HepG2 (cell line): ENCODE results near the gene ADM5. TPM values are rescaled to one million over a fixed set of nuclear protein-coding genes. Genes with fewer than 3 reads are reported as not detected.

Experiments used
- BCL6 ChIP-seq: IDR thresholded peaks from 2 replicates; pipeline ENCODE4 v1.6.1; 2016; ENCODE audit warnings: missing genetic modification reagents, missing compliant biosample characterization
- BHLHE40 ChIP-seq: IDR thresholded peaks from 2 replicates; pipeline ENCODE4 v1.6.1; 2011; ENCODE audit warnings: low read length, improper control_type of control experiment
- CERS6 ChIP-seq: sonication (generic); formaldehyde crosslinking; IDR thresholded peaks from 2 replicates; pipeline ENCODE4 v1.5.0; 2020; ENCODE audit warnings: missing genetic modification reagents
- E2F1 ChIP-seq: sonication (generic); formaldehyde crosslinking; IDR thresholded peaks from 2 replicates; pipeline ENCODE4 v1.5.0; 2020; ENCODE audit warnings: missing genetic modification reagents
- GATAD1 ChIP-seq: IDR thresholded peaks from 2 replicates; pipeline ENCODE4 v1.6.1; 2016; ENCODE audit warnings: missing genetic modification reagents, missing compliant biosample characterization
- HHEX ChIP-seq: IDR thresholded peaks from 2 replicates; pipeline ENCODE4 v1.6.1; 2016; ENCODE audit warnings: control low read depth
- HNRNPLL ChIP-seq: fragments of 200-400 bp; formaldehyde crosslinking; IDR thresholded peaks from 2 replicates; pipeline ENCODE4 v1.6.1; 2017; ENCODE audit warnings: mild to moderate bottlenecking, low read depth, low read length; ENCODE audit not compliant: poor library complexity, severe bottlenecking
- MAFG ChIP-seq: sonication (generic); formaldehyde crosslinking; IDR thresholded peaks from 2 replicates; pipeline ENCODE4 v1.5.1; 2020; ENCODE audit warnings: mild to moderate bottlenecking, missing genetic modification reagents
- MATR3 ChIP-seq: sonication (generic); formaldehyde crosslinking; IDR thresholded peaks from 2 replicates; pipeline ENCODE4 v1.4.0; 2020; ENCODE audit warnings: missing genetic modification reagents
- ONECUT2 ChIP-seq: sonication (generic); formaldehyde crosslinking; IDR thresholded peaks from 2 replicates; pipeline ENCODE4 v1.4.0; 2020; ENCODE audit warnings: missing genetic modification reagents
- POLR2A ChIP-seq, 2 experiments: IDR thresholded peaks; 2 replicates each; pipeline ENCODE4 v1.6.1; 2011; ENCODE audit warnings: low read depth in 2 of 2, low read length in 2 of 2, mild to moderate bottlenecking in 1 of 2, moderate library complexity in 1 of 2; ENCODE audit not compliant: insufficient read depth in 1 of 2
- RAD21 ChIP-seq: fragments of 450-650 bp; formaldehyde crosslinking; IDR thresholded peaks from 2 replicates; pipeline ENCODE4 v1.5.0; 2020; ENCODE audit warnings: mild to moderate bottlenecking
- SETDB1 ChIP-seq: sonication (generic); formaldehyde crosslinking; IDR thresholded peaks from 2 replicates; pipeline ENCODE4 v1.5.1; 2020; ENCODE audit warnings: missing genetic modification reagents, mild to moderate bottlenecking, borderline replicate concordance
- SYNCRIP ChIP-seq: fragments of 200-400 bp; formaldehyde crosslinking; IDR thresholded peaks from 2 replicates; pipeline ENCODE4 v1.6.1; 2018; ENCODE audit warnings: mild to moderate bottlenecking, low read depth, low read length; ENCODE audit not compliant: insufficient read depth
- TCF7 ChIP-seq: sonication (generic); IDR thresholded peaks from 2 replicates; pipeline ENCODE4 v1.6.1; 2016; ENCODE audit warnings: antibody characterized with exemption, low read depth
- TEAD3 ChIP-seq: optimal IDR thresholded peaks from 2 replicates; pipeline ENCODE3; 2016; ENCODE audit warnings: borderline replicate concordance
- ZNF337 ChIP-seq: sonication (generic); formaldehyde crosslinking; IDR thresholded peaks from 2 replicates; pipeline ENCODE4 v1.5.1; 2020; ENCODE audit warnings: missing genetic modification reagents, low read depth, mild to moderate bottlenecking, borderline replicate concordance
- ZNF552 ChIP-seq: sonication (generic); formaldehyde crosslinking; IDR thresholded peaks from 2 replicates; pipeline ENCODE4 v1.9.0; 2022; ENCODE audit warnings: missing genetic modification reagents, mild to moderate bottlenecking, borderline replicate concordance
- ZNF605 ChIP-seq: sonication (generic); formaldehyde crosslinking; IDR thresholded peaks from 2 replicates; pipeline ENCODE4 v1.8.0; 2022; ENCODE audit warnings: mild to moderate bottlenecking, missing genetic modification reagents
- ZNF792 ChIP-seq: IDR thresholded peaks from 2 replicates; pipeline ENCODE4 v1.6.1; 2016
- ZSCAN20 ChIP-seq: sonication (generic); formaldehyde crosslinking; IDR thresholded peaks from 2 replicates; pipeline ENCODE4 v1.4.0; 2020; ENCODE audit warnings: missing genetic modification reagents, mild to moderate bottlenecking, borderline replicate concordance
- polyA plus RNA-seq, 8 experiments: library from polyadenylated mRNA; depleted of rRNA in 3 of 8; stranded (reverse) in 7 of 8; unstranded in 1 of 8; fragments of >200 nt; fragmentation: Illumina TruSeq in 4 of 8; extraction: Trizol in 4 of 8; gene quantifications; 2 replicates each; pipeline versions ENCODE4 v1.2.1 to v1.2.3, GENCODE V29; 2011 to 2016; ENCODE audit warnings: low read depth in 4 of 8, missing spikeins in 1 of 8, mixed read lengths in 1 of 8; ENCODE audit not compliant: insufficient read depth in 1 of 8
- total RNA-seq, 5 experiments: library from RNA; depleted of rRNA; stranded (reverse); fragments of >200 nt; fragmentation: Illumina TruSeq; extraction: Trizol; gene quantifications; 2 replicates each; pipeline ENCODE4 v1.2.3, GENCODE V29; 2016; ENCODE audit warnings: low read depth in 1 of 5
- TF ChIP-seq, protein P1 (sequence below): IDR thresholded peaks from 2 replicates; pipeline ENCODE4 v1.6.1; 2016; ENCODE audit warnings: low read depth, control low read depth
- TF ChIP-seq, protein P2 (sequence below): sonication (generic); formaldehyde crosslinking; IDR thresholded peaks from 2 replicates; pipeline ENCODE4 v1.8.1; 2023; ENCODE audit warnings: mild to moderate bottlenecking, missing genetic modification reagents
- TF ChIP-seq, protein P3 (sequence below): sonication (generic); formaldehyde crosslinking; IDR thresholded peaks from 2 replicates; pipeline ENCODE4 v1.9.0; 2021; ENCODE audit warnings: missing genetic modification reagents, borderline replicate concordance

The ADM5 gene
- total and polyA plus RNA-seq, 2 of the 13 experiments (the other 11 are each of a cell fraction or from before 2014, with no cell fraction given), result 2.7 to 4.1 TPM

GRCh38 chr19:49665351-49666119 is 23.9 kb upstream of the ADM5 start, which contains the start of the genes BCL2L12 and IRF3 (continued):
- TF ChIP-seq MAFG (CRISPR knock-in tag), result no peak
- no peak for TF ChIP-seq MATR3 (CRISPR knock-in tag)
- TF ChIP-seq ZSCAN20, result no peak
- TF ChIP-seq BHLHE40, result no peak; the same call in 1 of the 2 replicates
- TF ChIP-seq ZNF605 (CRISPR knock-in tag), result peak; percentile 77
- TF ChIP-seq POLR2A (IDR thresholded peaks at IDR 0.05; ENCODE audit: insufficient read depth in 1 of 2, low read depth in 2 of 2, low read length in 2 of 2), result peak; percentile 32 to 69; a peak in 2 of 4 replicates
- peak; percentile 100 for TF ChIP-seq ONECUT2
- peak; percentile 31 for TF ChIP-seq TEAD3 (CRISPR knock-in tag)
- TF ChIP-seq SYNCRIP, result no peak
- TF ChIP-seq, protein P1, sequence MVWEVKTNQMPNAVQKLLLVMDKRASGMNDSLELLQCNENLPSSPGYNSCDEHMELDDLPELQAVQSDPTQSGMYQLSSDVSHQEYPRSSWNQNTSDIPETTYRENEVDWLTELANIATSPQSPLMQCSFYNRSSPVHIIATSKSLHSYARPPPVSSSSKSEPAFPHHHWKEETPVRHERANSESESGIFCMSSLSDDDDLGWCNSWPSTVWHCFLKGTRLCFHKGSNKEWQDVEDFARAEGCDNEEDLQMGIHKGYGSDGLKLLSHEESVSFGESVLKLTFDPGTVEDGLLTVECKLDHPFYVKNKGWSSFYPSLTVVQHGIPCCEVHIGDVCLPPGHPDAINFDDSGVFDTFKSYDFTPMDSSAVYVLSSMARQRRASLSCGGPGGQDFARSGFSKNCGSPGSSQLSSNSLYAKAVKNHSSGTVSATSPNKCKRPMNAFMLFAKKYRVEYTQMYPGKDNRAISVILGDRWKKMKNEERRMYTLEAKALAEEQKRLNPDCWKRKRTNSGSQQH (CRISPR knock-in tag), result peak; percentile 90; the same call in 1 of the 2 replicates
- TF ChIP-seq RAD21, result no peak
- TF ChIP-seq SETDB1 (CRISPR knock-in tag), result no peak
- no peak for TF ChIP-seq ZNF552 (CRISPR knock-in tag)
- TF ChIP-seq ZNF337 (CRISPR knock-in tag), result no peak
- no peak for TF ChIP-seq TCF7
- TF ChIP-seq, protein P2, sequence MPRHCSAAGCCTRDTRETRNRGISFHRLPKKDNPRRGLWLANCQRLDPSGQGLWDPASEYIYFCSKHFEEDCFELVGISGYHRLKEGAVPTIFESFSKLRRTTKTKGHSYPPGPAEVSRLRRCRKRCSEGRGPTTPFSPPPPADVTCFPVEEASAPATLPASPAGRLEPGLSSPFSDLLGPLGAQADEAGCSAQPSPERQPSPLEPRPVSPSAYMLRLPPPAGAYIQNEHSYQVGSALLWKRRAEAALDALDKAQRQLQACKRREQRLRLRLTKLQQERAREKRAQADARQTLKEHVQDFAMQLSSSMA, result no peak
- TF ChIP-seq E2F1 (CRISPR knock-in tag), result peak; percentile 69; the same call in 1 of the 2 replicates
- TF ChIP-seq HHEX (CRISPR knock-in tag), result no peak
- TF ChIP-seq, protein P3, sequence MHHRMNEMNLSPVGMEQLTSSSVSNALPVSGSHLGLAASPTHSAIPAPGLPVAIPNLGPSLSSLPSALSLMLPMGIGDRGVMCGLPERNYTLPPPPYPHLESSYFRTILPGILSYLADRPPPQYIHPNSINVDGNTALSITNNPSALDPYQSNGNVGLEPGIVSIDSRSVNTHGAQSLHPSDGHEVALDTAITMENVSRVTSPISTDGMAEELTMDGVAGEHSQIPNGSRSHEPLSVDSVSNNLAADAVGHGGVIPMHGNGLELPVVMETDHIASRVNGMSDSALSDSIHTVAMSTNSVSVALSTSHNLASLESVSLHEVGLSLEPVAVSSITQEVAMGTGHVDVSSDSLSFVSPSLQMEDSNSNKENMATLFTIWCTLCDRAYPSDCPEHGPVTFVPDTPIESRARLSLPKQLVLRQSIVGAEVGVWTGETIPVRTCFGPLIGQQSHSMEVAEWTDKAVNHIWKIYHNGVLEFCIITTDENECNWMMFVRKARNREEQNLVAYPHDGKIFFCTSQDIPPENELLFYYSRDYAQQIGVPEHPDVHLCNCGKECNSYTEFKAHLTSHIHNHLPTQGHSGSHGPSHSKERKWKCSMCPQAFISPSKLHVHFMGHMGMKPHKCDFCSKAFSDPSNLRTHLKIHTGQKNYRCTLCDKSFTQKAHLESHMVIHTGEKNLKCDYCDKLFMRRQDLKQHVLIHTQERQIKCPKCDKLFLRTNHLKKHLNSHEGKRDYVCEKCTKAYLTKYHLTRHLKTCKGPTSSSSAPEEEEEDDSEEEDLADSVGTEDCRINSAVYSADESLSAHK, result no peak
- no peak for TF ChIP-seq ZNF792 (CRISPR knock-in tag)
- peak; percentile 87 for TF ChIP-seq GATAD1 (CRISPR knock-in tag)
- no peak for TF ChIP-seq CERS6 (CRISPR knock-in tag)
- TF ChIP-seq HNRNPLL, result peak; percentile 94
- TF ChIP-seq BCL6 (CRISPR knock-in tag), result no peak
